Measurements from ENCODE around the gene STXBP5. TPM values are rescaled to one million over a fixed set of nuclear protein-coding genes. Genes with fewer than 3 reads are reported as not detected.

Gene STXBP5
- total and polyA plus RNA-seq, 2 donors (not counting 1 experiment from before 2014, with no cell fraction given): 4.6 to 24.1 TPM

DNA sequence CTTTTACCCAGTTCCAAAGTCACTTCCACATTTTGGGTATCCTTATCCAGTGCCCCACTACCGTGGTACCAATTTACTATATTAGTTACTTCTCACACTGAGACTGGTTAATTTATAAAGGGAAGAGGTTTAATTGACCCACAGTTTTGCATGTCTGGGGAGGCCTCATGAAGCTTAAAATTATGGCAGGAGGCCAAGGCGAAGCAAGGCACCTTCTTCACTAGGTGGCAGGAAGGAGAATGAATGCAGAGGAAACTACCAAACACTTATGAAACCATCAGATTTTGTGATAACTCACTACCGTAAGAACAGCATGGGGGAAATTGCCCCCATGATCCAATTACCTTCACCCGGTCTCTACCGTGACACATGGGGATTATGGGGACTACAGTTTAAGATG, 197.6 kb downstream of the STXBP5 start:
- no peak for ATAC-seq (ENCODE audit: low read depth)
- H3K36me3 ChIP-seq (replicated peaks in 1 of 2; ENCODE audit: control extremely low read depth in 1 of 2, control insufficient read depth in 1 of 2, extremely low read depth in 1 of 2, insufficient read depth in 2 of 2, low read length in 1 of 2): no peaks in the 10 kb centered on the region
- POLR2A ChIA-PET: no interaction called here
- Mint-ChIP-seq H3K27ac (no peak overlapping the region), H3K9me3 (ENCODE audit: insufficient read depth) (peaks cover 12% of the 10 kb centered on the region), H3K4me1 (no peaks in the 10 kb centered on the region), H3K4me3 (no peak overlapping the region), H3K27me3 (peaks cover 11% of the 10 kb centered on the region)
- WGBS (ENCODE audit: insufficient coverage): no CpG with 5 or more reads among the region's 5 CpGs
- no peak overlapping the region for H3K4me3 ChIP-seq (ENCODE audit: control extremely low read depth in 1 of 5, extremely low read depth in 1 of 5, insufficient read depth in 1 of 5, low read depth in 2 of 5, low read length in 4 of 5)
- H4K20me1 ChIP-seq (ENCODE audit: control insufficient read depth, insufficient read depth, low read length, poor library complexity, severe bottlenecking): no peaks in the 10 kb centered on the region
- no peaks in the 10 kb centered on the region for H3K79me2 ChIP-seq (ENCODE audit: control insufficient read depth, insufficient read depth, low read length)
- CTCF ChIA-PET: no interaction called here
- H2AFZ ChIP-seq (ENCODE audit: insufficient read depth, low read depth, low read length, poor library complexity, severe bottlenecking): no peak overlapping the region
- DNase-seq: no peak
- H3K9me3 ChIP-seq (ENCODE audit: control extremely low read depth in 1 of 3, control insufficient read depth in 2 of 3, insufficient read depth in 1 of 3, low read length in 2 of 3): peaks cover 0 to 12% (median 8%) of the 10 kb centered on the region in 3 donors
- intact Hi-C loops (cut with micrococcal nuclease): no loop called here
- H3K27ac ChIP-seq (ENCODE audit: low read length in 2 of 2): no peak overlapping the region
- no peaks in the 10 kb centered on the region for H3K27me3 ChIP-seq (replicated peaks in 1 of 4; ENCODE audit: control extremely low read depth in 1 of 4, control insufficient read depth in 3 of 4, insufficient read depth in 4 of 4, low read length in 3 of 4)
- no peaks in the 10 kb centered on the region for H3K4me1 ChIP-seq (ENCODE audit: control insufficient read depth in 2 of 2, insufficient read depth in 2 of 2, low read length in 2 of 2)
- no peak overlapping the region for H3K4me2 ChIP-seq (replicated peaks; ENCODE audit: low read depth, low read length, poor library complexity, severe bottlenecking)
- no peak for TF ChIP-seq EZH2 (IDR thresholded peaks at IDR 0.05; ENCODE audit: borderline replicate concordance, insufficient read depth, low read depth, low read length, poor library complexity, severe bottlenecking)
- TF ChIP-seq, protein P1, sequence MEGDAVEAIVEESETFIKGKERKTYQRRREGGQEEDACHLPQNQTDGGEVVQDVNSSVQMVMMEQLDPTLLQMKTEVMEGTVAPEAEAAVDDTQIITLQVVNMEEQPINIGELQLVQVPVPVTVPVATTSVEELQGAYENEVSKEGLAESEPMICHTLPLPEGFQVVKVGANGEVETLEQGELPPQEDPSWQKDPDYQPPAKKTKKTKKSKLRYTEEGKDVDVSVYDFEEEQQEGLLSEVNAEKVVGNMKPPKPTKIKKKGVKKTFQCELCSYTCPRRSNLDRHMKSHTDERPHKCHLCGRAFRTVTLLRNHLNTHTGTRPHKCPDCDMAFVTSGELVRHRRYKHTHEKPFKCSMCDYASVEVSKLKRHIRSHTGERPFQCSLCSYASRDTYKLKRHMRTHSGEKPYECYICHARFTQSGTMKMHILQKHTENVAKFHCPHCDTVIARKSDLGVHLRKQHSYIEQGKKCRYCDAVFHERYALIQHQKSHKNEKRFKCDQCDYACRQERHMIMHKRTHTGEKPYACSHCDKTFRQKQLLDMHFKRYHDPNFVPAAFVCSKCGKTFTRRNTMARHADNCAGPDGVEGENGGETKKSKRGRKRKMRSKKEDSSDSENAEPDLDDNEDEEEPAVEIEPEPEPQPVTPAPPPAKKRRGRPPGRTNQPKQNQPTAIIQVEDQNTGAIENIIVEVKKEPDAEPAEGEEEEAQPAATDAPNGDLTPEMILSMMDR (IDR thresholded peaks at IDR 0.05): no peak
- no peak overlapping the region for H3K9ac ChIP-seq (ENCODE audit: low read length)

DNA sequence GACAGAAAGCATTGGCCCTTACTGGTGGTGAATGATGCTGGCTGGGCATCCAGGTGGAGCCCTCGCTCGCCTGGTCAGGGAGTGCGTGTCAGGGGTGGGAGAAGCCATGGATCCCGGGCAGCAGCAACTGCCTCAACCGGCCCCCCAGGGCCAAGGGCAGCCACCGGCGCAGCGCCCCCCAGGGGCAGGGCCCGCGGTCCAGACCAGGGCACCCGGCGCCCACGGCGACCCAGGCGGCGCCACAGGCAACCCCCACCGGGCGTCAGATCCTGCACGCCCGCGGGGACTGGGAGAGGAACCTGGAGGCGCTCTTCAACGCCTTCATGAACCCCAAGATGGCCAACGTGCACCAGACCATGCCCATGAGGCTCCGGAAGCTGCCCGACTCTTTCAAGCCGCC, 202.6 kb downstream of the STXBP5 start:
- H3K4me3 Mint-ChIP-seq: no peak overlapping the region
- Histone ChIP-seq H3K27ac (ENCODE audit: low read length in 2 of 2) (no peak overlapping the region), H3K4me3 (ENCODE audit: control extremely low read depth in 1 of 5, extremely low read depth in 1 of 5, insufficient read depth in 1 of 5, low read depth in 2 of 5, low read length in 4 of 5) (no peak overlapping the region), H3K36me3 (replicated peaks in 1 of 2; ENCODE audit: control extremely low read depth in 1 of 2, control insufficient read depth in 1 of 2, extremely low read depth in 1 of 2, insufficient read depth in 2 of 2, low read length in 1 of 2) (no peaks in the 10 kb centered on the region), H3K9ac (ENCODE audit: low read length) (no peak overlapping the region), H3K79me2 (ENCODE audit: control insufficient read depth, insufficient read depth, low read length) (no peaks in the 10 kb centered on the region), H3K4me2 (replicated peaks; ENCODE audit: low read depth, low read length, poor library complexity, severe bottlenecking) (no peak overlapping the region), H2AFZ (ENCODE audit: insufficient read depth, low read depth, low read length, poor library complexity, severe bottlenecking) (no peak overlapping the region), H3K4me1 (ENCODE audit: control insufficient read depth in 2 of 2, insufficient read depth in 2 of 2, low read length in 2 of 2) (no peaks in the 10 kb centered on the region), H3K9me3 (ENCODE audit: control extremely low read depth in 1 of 3, control insufficient read depth in 2 of 3, insufficient read depth in 1 of 3, low read length in 2 of 3) (peaks cover 0 to 5% (median 0%) of the 10 kb centered on the region in 3 donors), H4K20me1 (ENCODE audit: control insufficient read depth, insufficient read depth, low read length, poor library complexity, severe bottlenecking) (no peaks in the 10 kb centered on the region), H3K27me3 (replicated peaks in 1 of 4; ENCODE audit: control extremely low read depth in 1 of 4, control insufficient read depth in 3 of 4, insufficient read depth in 4 of 4, low read length in 3 of 4) (peaks cover 0 to 2% (median 0%) of the 10 kb centered on the region in 4 experiments)
- peaks cover 4% of the 10 kb centered on the region for H3K9me3 Mint-ChIP-seq (ENCODE audit: insufficient read depth)
- H3K27me3 Mint-ChIP-seq: peaks cover 12% of the 10 kb centered on the region
- DNase-seq: no peak
- ChIA-PET POLR2A (no interaction called here), CTCF (no interaction called here)
- WGBS (ENCODE audit: insufficient coverage): 97% methylated on average over 27 of the region's 27 CpGs
- no peaks in the 10 kb centered on the region for H3K4me1 Mint-ChIP-seq
- no peak overlapping the region for H3K27ac Mint-ChIP-seq
- intact Hi-C loops (cut with micrococcal nuclease): no loop called here
- ATAC-seq (ENCODE audit: low read depth): no peak
- TF ChIP-seq EZH2 (IDR thresholded peaks at IDR 0.05; ENCODE audit: borderline replicate concordance, insufficient read depth, low read depth, low read length, poor library complexity, severe bottlenecking): no peak
- TF ChIP-seq, protein P1 (IDR thresholded peaks at IDR 0.05): no peak
